ENCODE measurements around the gene NDUFS2. TPM values are rescaled to one million over a fixed set of nuclear protein-coding genes. Genes with fewer than 3 reads are reported as not detected.

NDUFS2 gene
- total and polyA plus RNA-seq, 9 of the 15 experiments (the other 6 are each of a cell fraction or from before 2014, with no cell fraction given): 70.0 to 176 (median 141) TPM

DNA sequence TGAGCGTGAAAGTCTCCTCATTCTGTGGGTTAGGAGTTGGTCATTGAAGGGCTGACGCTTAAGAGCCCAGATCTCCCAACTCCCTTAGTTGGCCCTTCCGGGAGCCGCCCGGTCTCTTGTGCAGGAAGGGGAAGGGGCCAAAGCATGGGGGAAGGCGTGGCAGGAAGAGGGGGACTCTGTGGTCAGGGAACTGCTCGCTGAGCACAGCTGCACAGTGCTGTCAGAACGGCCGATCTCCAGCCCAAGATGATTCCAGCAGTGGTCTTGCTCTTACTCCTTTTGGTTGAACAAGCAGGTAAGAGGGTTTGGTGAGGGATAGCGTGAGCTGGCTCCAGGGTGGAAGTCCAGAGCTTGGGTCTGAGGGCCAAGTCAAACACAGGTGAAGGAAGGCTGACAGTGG is 12.9 kb downstream of the NDUFS2 start, which contains the start of gene FCER1G (continued):
- TF ChIP-seq, protein P1, sequence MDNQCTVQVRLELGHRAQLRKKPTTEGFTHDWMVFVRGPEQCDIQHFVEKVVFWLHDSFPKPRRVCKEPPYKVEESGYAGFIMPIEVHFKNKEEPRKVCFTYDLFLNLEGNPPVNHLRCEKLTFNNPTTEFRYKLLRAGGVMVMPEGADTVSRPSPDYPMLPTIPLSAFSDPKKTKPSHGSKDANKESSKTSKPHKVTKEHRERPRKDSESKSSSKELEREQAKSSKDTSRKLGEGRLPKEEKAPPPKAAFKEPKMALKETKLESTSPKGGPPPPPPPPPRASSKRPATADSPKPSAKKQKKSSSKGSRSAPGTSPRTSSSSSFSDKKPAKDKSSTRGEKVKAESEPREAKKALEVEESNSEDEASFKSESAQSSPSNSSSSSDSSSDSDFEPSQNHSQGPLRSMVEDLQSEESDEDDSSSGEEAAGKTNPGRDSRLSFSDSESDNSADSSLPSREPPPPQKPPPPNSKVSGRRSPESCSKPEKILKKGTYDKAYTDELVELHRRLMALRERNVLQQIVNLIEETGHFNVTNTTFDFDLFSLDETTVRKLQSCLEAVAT (IDR thresholded peaks at IDR 0.05): no peak
- TF ChIP-seq, protein P2, sequence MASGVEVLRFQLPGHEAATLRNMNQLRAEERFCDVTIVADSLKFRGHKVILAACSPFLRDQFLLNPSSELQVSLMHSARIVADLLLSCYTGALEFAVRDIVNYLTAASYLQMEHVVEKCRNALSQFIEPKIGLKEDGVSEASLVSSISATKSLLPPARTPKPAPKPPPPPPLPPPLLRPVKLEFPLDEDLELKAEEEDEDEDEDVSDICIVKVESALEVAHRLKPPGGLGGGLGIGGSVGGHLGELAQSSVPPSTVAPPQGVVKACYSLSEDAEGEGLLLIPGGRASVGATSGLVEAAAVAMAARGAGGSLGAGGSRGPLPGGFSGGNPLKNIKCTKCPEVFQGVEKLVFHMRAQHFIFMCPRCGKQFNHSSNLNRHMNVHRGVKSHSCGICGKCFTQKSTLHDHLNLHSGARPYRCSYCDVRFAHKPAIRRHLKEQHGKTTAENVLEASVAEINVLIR (CRISPR knock-in tag; IDR thresholded peaks at IDR 0.05): no peak
- TF ChIP-seq CBFA2T3 (IDR thresholded peaks at IDR 0.05): no peak
- TF ChIP-seq ZNF778 (CRISPR knock-in tag; IDR thresholded peaks at IDR 0.05): no peak
- TF ChIP-seq GABPA (tag; conservative IDR thresholded peaks at IDR 0.05; ENCODE audit: low read depth): peak; percentile 50
- TF ChIP-seq ZNF217 (CRISPR knock-in tag; IDR thresholded peaks at IDR 0.05): no peak
- no peak for TF ChIP-seq RCOR1 (IDR thresholded peaks at IDR 0.05; ENCODE audit: borderline replicate concordance in 1 of 2, low read depth in 2 of 2, low read length in 2 of 2)
- no peak for TF ChIP-seq HNRNPLL (IDR thresholded peaks at IDR 0.05; ENCODE audit: low read depth, low read length, poor library complexity, severe bottlenecking)
- no peak for TF ChIP-seq CHD4 (IDR thresholded peaks at IDR 0.05; ENCODE audit: insufficient read depth, insufficient replicate concordance, low read depth, low read length, poor library complexity, severe bottlenecking)
- no peak for TF ChIP-seq BCOR (IDR thresholded peaks at IDR 0.05)
- TF ChIP-seq ELF1 (tag; IDR thresholded peaks at IDR 0.05): no peak
- TF ChIP-seq SUPT5H (IDR thresholded peaks at IDR 0.05): no peak
- TF ChIP-seq, protein P3, sequence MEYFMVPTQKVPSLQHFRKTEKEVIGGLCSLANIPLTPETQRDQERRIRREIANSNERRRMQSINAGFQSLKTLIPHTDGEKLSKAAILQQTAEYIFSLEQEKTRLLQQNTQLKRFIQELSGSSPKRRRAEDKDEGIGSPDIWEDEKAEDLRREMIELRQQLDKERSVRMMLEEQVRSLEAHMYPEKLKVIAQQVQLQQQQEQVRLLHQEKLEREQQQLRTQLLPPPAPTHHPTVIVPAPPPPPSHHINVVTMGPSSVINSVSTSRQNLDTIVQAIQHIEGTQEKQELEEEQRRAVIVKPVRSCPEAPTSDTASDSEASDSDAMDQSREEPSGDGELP (CRISPR knock-in tag; IDR thresholded peaks at IDR 0.05; ENCODE audit: borderline replicate concordance): no peak
- no peak for TF ChIP-seq ZC3H8 (IDR thresholded peaks at IDR 0.05)
- 0 out of 2 replicates have a peak, but pooled peaks have one; percentile 18 for TF ChIP-seq ZNF311 (CRISPR knock-in tag; IDR thresholded peaks at IDR 0.05)
- TF ChIP-seq POLR2A (conservative IDR thresholded peaks at IDR 0.05): peak; percentile 41; the same call in 1 of the 2 replicates
- no peak for TF ChIP-seq KAT2B (IDR thresholded peaks at IDR 0.05; ENCODE audit: low read depth, low read length)
